Medulla oblongata (tissue), 1 donor: Measurements from ENCODE around the gene C14orf180.

ENCODE experiments used
- DNase-seq: peaks from one replicate; pipeline ENCODE4 v3.0.0-alpha.2; 2015; ENCODE audit errors: extremely low spot score

The C14orf180 gene

DNA sequence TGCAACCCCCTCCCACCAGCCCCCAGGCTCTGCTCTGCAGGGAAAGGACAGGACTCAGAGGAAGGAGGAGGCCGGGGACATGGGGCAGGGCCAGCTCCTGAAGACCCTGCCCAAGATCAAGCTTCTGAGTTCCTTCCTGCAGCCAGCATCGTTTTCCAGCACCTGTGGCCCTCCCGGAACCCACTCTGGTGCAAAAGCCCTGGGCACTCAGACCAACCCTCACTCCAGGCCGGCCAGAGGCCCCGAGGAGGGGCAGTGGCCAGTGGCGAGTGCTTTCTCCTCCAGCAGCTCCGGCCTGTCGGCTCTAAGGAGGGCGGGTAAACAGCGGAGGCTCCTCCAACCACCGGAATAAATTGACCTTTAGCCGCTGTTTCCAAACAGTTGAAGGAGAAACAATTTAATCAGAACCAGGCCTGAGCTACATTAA lies 14.2 kb downstream of the C14orf180 start:
- no peak for DNase-seq

DNA sequence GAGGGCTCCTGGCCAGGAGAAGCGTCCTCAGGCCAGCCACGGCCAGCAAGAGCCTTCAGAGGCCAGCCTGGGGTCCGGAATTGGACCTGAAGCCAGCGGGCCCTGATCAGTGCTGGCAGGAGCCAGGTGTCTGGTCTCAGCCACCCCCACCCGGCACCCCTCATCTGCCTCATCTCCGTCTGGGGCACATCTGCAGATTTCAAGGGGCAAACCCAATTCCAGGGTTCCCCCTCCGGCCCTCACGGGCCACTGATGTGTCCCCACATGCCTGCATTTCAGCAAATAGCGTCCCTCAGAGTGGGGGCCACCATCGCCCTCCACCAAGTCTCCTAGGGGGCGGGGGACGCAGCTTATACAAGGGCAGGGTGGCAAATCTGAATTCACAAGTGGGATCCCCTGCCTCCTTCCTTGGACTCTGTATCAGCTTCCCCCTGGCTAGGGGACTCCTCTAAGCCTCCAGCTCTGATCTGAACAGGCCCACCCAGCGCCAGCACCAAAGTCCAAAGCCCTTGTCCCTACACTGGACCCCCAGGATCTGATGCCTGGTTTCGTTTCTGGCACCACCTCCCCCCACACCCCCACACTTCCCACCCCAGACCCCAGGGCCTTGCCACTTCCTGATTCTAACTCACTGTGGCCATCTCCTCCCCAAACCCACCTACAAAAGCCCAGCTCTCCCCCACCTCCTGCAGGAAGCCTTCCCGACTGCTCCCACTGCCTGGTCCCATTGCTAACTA lies 14.9 kb downstream of the C14orf180 start:
- no peak for DNase-seq

DNA sequence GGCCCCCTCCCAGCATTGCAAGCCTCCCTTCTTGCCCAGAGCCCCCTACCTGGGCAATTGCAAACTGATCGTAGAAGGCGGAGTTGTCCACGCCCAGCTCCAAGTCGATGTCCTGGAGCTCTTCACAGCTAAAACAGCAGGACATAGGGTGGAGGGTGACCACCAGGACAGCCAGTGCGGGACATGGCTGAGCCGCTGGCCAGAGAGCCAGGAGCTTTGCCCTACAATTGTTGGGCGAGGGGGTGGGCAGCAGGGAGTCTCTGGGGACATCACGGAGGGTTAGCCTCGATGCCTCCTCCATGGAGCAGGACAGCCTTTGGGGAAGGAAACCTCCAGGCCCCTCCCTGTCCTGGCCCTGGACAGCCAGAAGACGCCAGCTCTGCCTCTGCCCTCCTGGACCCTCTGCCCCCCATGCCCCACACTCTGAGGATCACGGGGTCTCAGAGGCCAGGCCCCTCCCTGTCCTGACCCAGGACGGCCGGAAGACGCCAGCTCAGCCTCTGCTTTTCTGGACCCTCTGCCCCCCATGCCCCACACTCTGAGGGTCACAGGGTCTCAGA lies 15.6 kb downstream of the C14orf180 start:
- no peak for DNase-seq

DNA sequence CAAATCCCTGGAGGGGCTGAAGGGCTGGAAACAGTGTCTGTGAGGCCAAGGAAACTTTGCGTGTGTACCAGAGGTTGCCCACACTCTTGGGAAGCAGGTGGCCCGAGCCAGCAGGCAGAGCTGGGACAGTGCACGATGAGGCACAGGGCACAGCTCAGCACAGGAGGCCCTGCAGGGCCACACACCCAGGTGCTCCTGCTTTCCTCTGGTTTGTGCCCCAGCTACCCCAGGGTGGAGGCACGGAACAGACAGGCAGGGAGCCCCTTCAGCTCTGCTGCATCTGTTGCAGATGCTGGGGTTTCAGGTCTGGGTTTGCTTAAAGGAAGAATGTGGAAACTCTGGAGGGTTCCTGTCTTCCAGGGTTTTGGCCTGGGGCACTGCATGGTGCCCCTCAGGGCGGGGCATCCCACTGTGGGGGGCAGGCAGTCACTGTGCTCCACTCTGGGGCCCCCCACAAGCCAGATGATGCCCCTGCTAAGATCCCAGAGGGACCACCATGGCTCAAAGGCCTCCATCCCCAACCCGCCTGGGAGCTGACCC lies 16.4 kb downstream of the C14orf180 start:
- no peak for DNase-seq

DNA sequence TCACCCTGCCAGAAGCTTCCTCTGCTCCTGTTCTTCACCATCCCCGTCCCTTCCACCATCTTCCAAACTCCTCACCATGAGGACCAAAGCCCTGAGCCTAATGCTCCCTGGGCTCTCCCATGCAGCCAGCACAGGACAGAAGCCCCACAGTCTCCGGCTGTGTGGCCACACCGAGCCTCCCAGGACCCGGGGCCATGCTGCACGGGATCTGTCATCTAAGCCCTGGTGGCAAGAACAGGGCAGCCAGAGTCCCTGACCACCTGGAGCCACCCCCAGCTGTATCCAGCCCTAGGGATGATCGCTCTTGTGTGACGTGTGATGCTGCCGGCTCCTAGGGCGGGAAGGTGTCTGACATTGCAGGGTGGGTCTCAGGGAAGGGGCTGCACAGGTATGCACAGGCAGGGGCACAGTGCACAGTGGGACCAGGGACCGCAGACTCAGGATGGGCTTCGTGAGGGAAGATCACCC lies 16.9 kb downstream of the C14orf180 start:
- DNase-seq = no peak

DNA sequence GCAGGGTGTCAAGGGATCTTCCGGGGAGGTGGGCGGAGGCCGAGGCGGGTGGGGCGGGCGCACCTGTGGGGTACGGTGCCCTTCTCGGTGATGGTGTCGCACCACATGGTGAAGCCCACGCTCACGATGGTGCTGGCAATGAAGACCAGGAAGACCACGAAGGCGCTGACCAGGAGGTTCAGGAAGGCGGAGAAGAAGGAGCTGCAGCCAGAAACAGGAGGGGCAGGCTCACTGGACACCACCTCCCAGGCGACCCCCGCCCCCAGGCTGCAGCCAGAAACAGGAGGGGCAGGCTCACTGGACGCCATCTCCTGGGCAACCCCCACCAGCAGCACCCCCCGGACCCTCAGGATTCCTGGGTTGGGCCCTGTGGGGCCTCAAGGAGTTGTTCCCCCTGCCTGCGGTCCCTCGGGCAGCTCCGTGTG lies 17.4 kb downstream of the C14orf180 start:
- DNase-seq = no peak

DNA sequence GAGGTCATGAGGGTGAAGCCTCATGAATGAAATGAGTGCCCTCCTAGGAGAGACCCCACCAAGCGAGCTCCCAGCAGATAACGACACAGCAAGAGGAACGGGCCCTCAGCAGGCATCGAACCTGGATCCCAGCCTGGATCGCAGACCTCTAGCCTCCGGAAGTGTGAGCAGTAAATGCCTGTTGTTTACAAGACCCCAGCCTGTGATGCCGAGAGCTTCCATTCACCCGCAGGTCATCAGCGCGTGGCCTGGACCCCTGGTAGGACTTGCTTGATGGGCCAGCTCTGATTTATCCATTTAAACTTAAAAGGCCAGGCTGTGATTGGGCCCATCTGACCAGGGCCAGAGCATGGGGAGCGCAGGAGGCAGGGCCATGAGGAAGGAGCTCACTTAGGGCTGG lies 18.0 kb downstream of the C14orf180 start:
- DNase-seq = no peak

DNA sequence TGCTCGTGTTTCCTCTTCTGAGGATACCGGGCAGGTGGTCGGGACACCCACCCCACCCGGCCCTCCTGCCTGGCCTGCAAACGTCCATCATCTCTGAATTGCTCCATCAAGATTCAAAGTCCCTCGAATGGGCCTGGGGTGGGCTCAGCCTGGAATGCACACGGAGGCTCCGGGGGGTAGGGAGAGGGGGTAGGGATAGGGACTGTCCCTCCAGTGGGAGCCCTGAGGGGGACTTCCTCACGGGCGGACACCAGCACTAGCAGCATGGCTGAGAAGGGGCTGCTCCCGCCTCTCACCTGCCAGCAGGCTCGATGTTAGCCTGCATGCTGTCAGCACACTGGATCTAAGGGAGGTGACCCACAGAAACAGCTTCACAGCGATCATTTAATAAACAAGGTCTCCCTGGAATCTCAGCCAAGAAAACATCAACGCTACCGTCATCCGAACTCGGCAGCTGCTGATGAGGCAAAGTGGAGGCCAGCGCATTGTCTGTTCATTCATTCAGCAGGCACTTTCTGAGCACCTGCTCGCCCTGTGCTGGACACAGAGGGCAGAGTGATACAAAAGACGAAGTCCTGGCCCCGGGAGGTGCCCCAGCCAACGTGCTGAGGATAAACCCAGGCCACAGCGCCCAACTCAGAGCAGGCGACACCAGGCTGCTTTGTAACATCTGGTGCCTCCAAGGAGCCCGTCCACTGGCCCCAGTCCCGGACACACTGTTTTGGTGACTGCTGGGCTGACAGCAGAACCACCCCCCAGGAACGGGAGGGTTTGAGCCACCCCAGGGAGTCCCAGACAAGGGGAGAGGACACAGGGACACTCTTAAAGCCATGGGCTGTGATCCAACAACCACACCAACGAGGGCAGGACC lies 18.7 kb downstream of the C14orf180 start:
- no peak for DNase-seq

DNA sequence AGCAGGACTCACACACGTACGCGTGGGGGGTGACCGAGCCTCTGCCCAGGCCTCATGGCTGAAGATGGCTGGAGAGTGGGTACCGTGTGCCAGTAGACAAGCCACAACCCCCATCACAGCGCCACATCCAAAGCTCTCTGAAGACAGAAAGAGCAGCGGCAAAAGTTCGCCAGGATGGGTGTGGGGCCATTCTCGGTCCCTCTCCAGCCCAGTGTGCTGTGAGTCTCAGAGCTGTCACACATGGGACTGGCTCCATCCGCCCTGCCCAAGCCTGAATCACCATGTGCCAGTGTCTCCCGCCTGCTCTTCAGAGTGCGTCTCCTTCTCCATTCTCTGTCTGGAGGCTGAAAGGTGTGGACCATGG lies 19.3 kb downstream of the C14orf180 start:
- DNase-seq = no peak

DNA sequence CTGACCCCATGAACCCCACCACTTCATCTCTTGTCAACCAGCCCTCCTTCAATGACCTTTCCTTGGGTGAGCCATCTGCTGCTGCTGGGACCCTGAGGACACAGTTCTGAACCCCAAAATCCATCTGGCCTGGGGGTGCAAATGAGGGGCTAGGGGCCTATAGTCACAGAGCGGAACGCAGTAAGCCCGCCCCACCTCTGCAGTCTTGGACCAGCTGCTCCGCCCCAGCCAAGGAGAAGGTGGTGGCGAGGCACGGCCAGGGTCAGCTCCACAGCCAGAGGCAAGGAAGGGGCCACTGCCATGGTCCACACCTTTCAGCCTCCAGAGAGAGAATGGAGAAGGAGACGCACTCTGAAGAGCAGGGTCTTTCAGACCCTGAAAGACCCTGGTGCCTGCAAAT lies 19.9 kb downstream of the C14orf180 start:
- no peak for DNase-seq

DNA sequence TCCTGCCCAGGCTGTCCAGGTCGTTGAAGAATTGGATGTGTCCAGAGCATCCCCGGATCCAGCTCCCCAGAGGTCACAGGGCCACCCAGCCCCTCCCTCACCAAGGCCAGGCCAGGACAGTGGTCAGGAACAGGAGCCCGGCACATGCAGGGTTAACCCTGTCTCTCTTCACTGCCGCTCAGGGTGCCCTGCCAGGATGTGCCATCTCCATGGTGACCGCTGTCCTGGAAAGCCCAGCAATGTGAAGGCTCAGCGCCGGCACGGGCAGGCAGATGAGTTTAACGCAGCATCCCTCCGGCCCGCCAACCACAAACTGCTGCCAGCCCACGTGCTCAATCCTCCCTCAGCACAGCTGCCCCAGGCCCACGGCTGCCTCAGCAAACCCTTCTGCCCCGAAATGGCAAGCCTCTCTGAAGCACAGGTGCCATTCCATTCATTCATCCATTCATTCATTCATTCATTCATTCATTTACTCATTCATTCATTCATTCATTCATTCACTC lies 20.6 kb downstream of the C14orf180 start:
- peak; percentile 29 for DNase-seq

DNA sequence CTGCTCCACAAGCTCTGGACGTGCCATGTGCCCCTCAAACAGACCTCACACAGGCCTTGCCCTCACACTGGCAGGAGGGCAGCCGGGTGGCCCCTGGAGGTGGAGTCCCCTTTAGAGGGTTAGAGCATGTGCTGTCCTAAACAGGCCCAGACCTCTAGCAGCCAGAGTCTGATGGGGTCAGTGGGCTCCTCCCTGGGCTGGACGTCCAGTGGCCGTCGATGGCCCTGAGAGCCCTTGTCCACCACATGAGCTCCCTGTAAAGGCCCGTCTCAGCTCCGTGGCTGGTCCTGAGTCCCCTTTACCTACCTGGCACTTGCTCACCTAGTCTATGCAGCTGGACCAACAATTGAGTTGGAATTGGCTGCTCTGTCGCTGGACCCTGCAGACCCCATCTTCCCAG lies 21.2 kb downstream of the C14orf180 start:
- DNase-seq = no peak

DNA sequence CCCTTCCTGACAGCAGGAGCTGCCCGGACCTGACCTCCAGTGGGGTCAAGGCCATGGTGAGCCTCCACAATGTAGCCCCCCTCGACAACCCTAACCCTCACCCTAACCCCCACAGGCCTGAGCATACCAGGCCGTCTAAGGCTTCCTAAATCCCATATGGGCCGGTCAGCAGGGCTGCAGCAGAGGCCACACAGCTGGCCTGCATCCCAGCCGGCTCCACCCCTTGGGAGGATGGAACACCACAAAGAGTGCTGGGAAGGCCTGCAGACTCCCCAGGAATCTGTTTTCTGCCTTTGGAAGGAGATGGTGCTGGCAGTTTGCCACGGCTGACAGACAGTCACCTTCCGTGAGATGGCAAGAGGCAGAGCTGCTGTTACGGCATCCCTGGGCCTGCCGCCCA lies 22.2 kb downstream of the C14orf180 start:
- DNase-seq = no peak

DNA sequence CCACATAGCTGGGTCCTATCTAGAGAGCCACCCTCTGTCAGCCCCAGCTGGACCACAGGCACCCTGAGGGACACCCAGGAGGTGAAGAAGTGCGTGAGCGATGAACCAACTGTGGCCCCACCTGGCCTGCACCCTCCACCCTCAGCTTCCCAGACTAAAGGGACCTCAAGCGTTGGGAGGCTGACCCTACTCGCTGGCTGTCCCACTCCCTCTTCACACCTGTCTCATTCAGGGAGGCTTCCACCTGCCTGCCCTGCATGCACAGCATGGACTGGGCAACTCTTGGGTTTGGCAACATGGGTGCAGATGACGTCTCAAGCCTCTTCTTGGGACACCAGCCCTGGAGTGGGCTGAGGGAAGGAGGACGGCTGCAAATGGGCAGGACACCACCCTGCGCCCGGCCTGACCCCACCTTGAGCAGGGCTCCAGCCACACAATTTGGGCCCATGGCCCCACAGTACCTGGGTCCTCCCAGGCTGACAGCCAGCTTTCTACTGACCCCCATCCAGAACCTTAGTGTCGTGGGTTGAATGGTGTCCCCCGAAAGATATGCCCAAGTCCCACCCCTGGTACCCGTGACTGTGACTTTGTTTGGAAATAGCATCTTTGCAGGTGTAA lies 22.9 kb downstream of the C14orf180 start:
- no peak for DNase-seq

DNA sequence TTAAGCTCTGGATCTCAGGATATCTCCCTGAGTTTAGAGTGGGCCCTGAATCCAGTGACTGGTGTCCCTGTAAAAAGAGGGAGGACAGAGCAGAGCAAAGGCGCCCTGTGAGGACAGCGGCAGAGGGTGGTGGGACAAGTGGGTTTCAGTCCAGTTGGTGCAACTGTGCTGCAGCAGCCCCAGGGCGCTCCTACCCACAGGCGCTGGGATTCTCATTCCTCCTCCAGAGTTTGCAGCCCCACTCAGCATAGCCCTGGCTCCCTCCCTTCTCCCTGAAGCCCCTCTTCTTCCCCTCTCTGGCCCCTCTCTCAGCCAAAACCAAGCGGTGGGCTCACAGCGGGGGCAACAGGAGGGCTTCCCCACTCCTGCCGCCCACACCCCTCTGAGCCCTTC lies 23.4 kb downstream of the C14orf180 start:
- no peak for DNase-seq

DNA sequence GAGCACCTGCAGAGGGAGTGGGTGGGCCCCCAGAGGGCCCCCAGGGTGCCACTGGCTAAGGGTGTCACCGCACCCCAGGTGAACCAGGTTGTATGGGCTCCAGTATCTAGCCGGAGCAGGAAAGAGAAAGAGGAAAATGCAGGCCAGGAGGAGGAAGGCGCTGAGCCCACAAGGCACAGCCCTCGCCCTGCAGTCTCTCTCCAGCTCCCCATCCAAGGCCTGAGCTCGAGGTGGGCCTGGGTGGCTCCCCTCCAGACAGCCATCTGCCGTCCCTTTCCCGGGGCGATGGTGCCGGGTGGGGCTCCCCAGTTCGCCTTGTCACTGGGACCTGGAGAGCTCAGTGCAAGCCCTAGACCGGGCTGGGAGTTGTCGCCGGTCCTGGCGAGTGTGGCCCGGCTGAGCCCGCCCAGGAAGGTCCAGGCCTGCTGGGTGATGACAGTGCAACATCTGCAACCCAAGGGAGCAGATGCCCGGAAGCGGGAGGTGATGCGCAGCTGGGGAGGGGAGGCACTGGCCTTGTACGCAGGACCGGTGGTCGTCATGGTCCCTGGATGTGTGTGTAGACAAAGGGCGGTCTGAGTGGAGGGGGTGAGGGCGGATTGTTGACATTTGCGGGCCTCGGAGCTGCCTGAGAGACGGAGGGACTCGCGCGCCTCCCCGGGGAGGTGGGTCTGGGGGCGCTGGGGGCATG lies 24.3 kb downstream of the C14orf180 start:
- DNase-seq = no peak

DNA sequence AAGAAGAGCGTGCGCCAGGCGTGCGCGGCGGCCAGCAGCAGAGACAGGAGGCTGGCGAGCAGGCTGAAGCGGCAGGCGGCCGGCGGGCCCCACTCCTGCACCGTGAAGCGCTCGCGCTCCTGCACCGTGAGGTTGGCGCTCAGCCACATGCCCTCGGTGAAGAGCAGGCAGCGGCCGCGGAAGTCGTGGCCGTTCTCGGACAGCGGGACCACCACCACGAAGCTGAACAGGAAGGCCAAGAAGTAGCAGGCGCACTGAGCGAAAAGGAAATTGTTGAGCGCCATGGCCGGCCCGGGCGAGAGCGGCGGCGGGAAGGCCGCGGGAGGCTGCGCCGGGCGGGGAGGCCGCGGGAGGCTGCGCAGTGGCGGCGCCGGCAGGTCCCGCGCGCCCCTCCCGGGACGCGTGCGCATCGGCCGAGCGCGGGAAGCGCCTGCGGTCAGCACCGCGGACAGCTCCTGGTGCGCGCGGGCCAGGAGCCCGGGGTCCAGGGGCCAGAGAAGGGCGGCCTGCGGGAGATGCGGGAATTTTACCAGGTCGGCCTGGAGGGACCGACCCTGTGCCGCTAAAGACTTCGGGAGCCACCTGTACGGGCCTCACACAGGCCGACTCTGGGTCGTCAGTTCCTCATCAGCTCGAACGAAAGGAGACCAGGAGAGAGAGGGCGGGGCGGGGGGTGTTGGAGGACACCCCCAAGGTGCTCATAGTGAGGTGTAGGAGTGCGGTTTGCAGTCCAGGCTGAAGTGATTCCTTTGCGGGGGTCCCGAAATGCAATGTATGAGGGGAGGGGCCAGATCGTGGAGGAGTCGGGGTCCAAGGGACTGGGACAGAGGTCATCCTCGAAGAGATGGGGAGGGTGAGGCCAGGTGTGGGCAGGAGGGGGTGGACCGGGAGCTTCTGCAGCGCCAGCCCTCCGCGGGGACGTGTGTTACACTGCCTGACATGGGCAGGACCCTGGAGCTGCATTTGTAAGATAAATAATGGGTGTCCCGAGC lies 25.2 kb downstream of the C14orf180 start, which contains the start of gene TMEM179:
TMEM179 (minus strand) TSS at position 315 of the 992 bp plus-strand sequence; CDS start at position 284, 31 bp downstream.
- peak; percentile 4 for DNase-seq

DNA sequence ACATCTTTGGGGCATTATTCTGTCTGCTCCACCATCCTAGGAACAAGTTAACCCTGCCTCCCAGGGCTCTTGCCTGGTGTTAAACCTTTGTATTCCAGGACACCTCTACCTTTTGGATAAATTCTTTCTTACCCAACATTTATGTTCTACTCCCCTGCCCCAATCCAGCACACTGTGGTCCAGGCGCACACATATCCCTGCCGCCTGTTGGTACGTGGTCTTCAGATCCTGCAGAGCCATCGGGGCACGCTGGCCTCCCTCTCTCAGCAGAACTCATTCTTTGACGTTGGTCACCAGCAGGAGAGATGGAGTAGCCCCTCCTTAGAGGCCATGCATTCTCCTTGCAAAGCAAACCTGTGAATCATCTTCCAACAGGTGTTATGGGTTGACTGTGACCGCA lies 30.1 kb downstream of the C14orf180 start:
- DNase-seq = no peak

DNA sequence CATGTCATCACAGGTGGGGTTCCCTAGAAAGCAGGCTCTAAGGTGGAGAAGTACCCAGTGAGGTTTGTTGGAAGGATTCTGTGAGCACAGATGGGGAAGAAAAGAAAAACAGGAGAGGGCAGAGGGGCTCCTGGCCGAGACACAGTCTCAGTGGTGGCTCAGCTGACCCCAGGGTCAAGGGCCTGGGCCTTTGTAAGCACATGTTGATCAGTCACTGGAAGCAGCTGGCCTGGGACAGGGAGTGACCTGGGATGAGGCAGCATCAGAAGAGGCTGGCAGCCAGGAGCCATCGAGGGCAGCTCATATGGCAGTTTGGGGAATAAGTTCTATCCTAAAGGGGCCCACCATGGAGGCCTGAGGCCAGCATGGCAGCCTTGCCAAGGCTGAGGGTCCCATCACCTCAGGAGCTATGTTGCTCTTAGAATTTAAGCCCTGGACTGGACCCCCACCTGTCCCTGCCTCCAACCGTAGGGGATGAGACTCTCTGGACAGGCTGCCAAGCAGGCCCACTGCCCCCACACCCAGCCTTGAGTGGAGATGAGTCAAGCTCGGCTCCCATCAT lies 31.3 kb downstream of the C14orf180 start:
- no peak for DNase-seq
